ENCODE results near the gene CYTH1. TPM values are rescaled to one million over a fixed set of nuclear protein-coding genes. Genes with fewer than 3 reads are reported as not detected.

The CYTH1 gene
- total RNA-seq, 1 experiment from 2014 or later: 69.2 TPM

GRCh38 chr17:78731904-78732303 lies 50.2 kb downstream of the CYTH1 start:
- in situ Hi-C loops (cut with HindIII; ENCODE audit: low pct_unique_long_range_greater_than_20kb, low sequenced_read_pairs): no loop called here
- no peak for DNase-seq (ENCODE audit: low read depth, low spot score)

GRCh38 chr17:78729641-78730040 lies 52.4 kb downstream of the CYTH1 start:
- in situ Hi-C loops (cut with HindIII; ENCODE audit: low pct_unique_long_range_greater_than_20kb, low sequenced_read_pairs): loop anchor here (5.0 kb wide), 1 partner anchor 98 kb away; no protein-coding TSS in a partner anchor
- no peak for DNase-seq (ENCODE audit: low read depth, low spot score)

GRCh38 chr17:78728495-78728894 lies 53.6 kb downstream of the CYTH1 start:
- in situ Hi-C loops (cut with HindIII; ENCODE audit: low pct_unique_long_range_greater_than_20kb, low sequenced_read_pairs): loop anchor here (5.0 kb wide), 1 partner anchor 99 kb away; no protein-coding TSS in a partner anchor
- DNase-seq (ENCODE audit: low read depth, low spot score): no peak

- peak; percentile 49 for DNase-seq (ENCODE audit: low read depth, low spot score)
- in situ Hi-C loops (cut with HindIII; ENCODE audit: low pct_unique_long_range_greater_than_20kb, low sequenced_read_pairs): loop anchor here (5.0 kb wide), 1 partner anchor 100 kb away; no protein-coding TSS in a partner anchor
Measured at GRCh38 chr17:78727476-78728229, 54.4 kb downstream of the CYTH1 start.

- in situ Hi-C loops (cut with HindIII; ENCODE audit: low pct_unique_long_range_greater_than_20kb, low sequenced_read_pairs): loop anchor here (5.0 kb wide), 1 partner anchor 100 kb away; no protein-coding TSS in a partner anchor
- no peak for DNase-seq (ENCODE audit: low read depth, low spot score)
Measured at GRCh38 chr17:78727057-78727456, 55.0 kb downstream of the CYTH1 start.

GRCh38 chr17:78726513-78726912 lies 55.6 kb downstream of the CYTH1 start:
- DNase-seq (ENCODE audit: low read depth, low spot score): no peak
- in situ Hi-C loops (cut with HindIII; ENCODE audit: low pct_unique_long_range_greater_than_20kb, low sequenced_read_pairs): loop anchor here (5.0 kb wide), 1 partner anchor 101 kb away; no protein-coding TSS in a partner anchor

GRCh38 chr17:78725448-78726021 lies 56.5 kb downstream of the CYTH1 start:
- DNase-seq (ENCODE audit: low read depth, low spot score): no peak
- in situ Hi-C loops (cut with HindIII; ENCODE audit: low pct_unique_long_range_greater_than_20kb, low sequenced_read_pairs): loop anchor here (5.0 kb wide), 1 partner anchor 102 kb away; no protein-coding TSS in a partner anchor

- DNase-seq (ENCODE audit: low read depth, low spot score): no peak
- in situ Hi-C loops (cut with HindIII; ENCODE audit: low pct_unique_long_range_greater_than_20kb, low sequenced_read_pairs): loop anchor here (5.0 to 25.0 kb wide), 3 partner anchors 102 to 238 kb away; no protein-coding TSS in a partner anchor
Measured at GRCh38 chr17:78724999-78725398, 57.1 kb downstream of the CYTH1 start.

GRCh38 chr17:78724544-78724943 lies 57.5 kb downstream of the CYTH1 start:
- in situ Hi-C loops (cut with HindIII; ENCODE audit: low pct_unique_long_range_greater_than_20kb, low sequenced_read_pairs): loop anchor here (25.0 kb wide), 2 partner anchors 112 to 237 kb away; no protein-coding TSS in a partner anchor
- DNase-seq (ENCODE audit: low read depth, low spot score): no peak

- DNase-seq (ENCODE audit: low read depth, low spot score): no peak
- in situ Hi-C loops (cut with HindIII; ENCODE audit: low pct_unique_long_range_greater_than_20kb, low sequenced_read_pairs): loop anchor here (25.0 kb wide), 2 partner anchors 112 to 237 kb away; no protein-coding TSS in a partner anchor
Measured at GRCh38 chr17:78723957-78724356, 58.1 kb downstream of the CYTH1 start.

- DNase-seq (ENCODE audit: low read depth, low spot score): no peak
Measured at GRCh38 chr17:78723001-78723796, 58.9 kb downstream of the CYTH1 start.

GRCh38 chr17:78722246-78722761 lies 59.8 kb downstream of the CYTH1 start:
- no peak for DNase-seq (ENCODE audit: low read depth, low spot score)
- in situ Hi-C loops (cut with HindIII; ENCODE audit: low pct_unique_long_range_greater_than_20kb, low sequenced_read_pairs): loop anchor here (25.0 kb wide), 2 partner anchors 110 to 235 kb away; no protein-coding TSS in a partner anchor

More at GRCh38 chr17:78723001-78723796, 58.9 kb downstream of the CYTH1 start:
- in situ Hi-C loops (cut with HindIII; ENCODE audit: low pct_unique_long_range_greater_than_20kb, low sequenced_read_pairs): loop anchor here (25.0 kb wide), 2 partner anchors 111 to 236 kb away; no protein-coding TSS in a partner anchor

- no peak for DNase-seq (ENCODE audit: low read depth, low spot score)
- in situ Hi-C loops (cut with HindIII; ENCODE audit: low pct_unique_long_range_greater_than_20kb, low sequenced_read_pairs): loop anchor here (25.0 kb wide), 2 partner anchors 107 to 232 kb away; no protein-coding TSS in a partner anchor
Measured at GRCh38 chr17:78719630-78720298, 62.3 kb downstream of the CYTH1 start.

- no peak for DNase-seq (ENCODE audit: low read depth, low spot score)
- in situ Hi-C loops (cut with HindIII; ENCODE audit: low pct_unique_long_range_greater_than_20kb, low sequenced_read_pairs): loop anchor here (25.0 kb wide), 2 partner anchors 106 to 231 kb away; no protein-coding TSS in a partner anchor
Measured at GRCh38 chr17:78718575-78719208, 63.4 kb downstream of the CYTH1 start.

GRCh38 chr17:78717431-78717980 lies 64.6 kb downstream of the CYTH1 start:
- in situ Hi-C loops (cut with HindIII; ENCODE audit: low pct_unique_long_range_greater_than_20kb, low sequenced_read_pairs): loop anchor here (25.0 kb wide), 2 partner anchors 105 to 230 kb away; no protein-coding TSS in a partner anchor
- DNase-seq (ENCODE audit: low read depth, low spot score): peak; percentile 93

GRCh38 chr17:78716814-78717393 lies 65.2 kb downstream of the CYTH1 start:
- DNase-seq (ENCODE audit: low read depth, low spot score): peak; percentile 88
- in situ Hi-C loops (cut with HindIII; ENCODE audit: low pct_unique_long_range_greater_than_20kb, low sequenced_read_pairs): loop anchor here (25.0 kb wide), 2 partner anchors 105 to 230 kb away; no protein-coding TSS in a partner anchor

Data from SK-MEL-5 (cell line).